Thyroid gland (tissue), 4 donors: ENCODE measurements around the gene EIF3K.

Experiments used
- POLR2A ChIP-seq, 2 donors: fragments of 450-650 bp; IDR thresholded peaks; one replicate each; pipeline ENCODE4 v1.6.1; 2017; ENCODE audit warnings: antibody characterized with exemption in 2 of 2, mild to moderate bottlenecking in 2 of 2, moderate library complexity in 1 of 2
- TF ChIP-seq, protein P1 (sequence below), 6 experiments: fragments of 200-600 bp in 3 of 6; fragments of 450-650 bp in 3 of 6; sonication (generic) in 3 of 6; IDR thresholded peaks; one replicate each; pipeline ENCODE4 v1.5.1; 2016 to 2019; ENCODE audit warnings: antibody characterized with exemption in 6 of 6, mild to moderate bottlenecking in 2 of 6, inconsistent platforms in 1 of 6, moderate library complexity in 1 of 6

GRCh38 chr19:38616265-38616664 is 2.7 kb upstream of the EIF3K start:
- TF ChIP-seq, protein P1, sequence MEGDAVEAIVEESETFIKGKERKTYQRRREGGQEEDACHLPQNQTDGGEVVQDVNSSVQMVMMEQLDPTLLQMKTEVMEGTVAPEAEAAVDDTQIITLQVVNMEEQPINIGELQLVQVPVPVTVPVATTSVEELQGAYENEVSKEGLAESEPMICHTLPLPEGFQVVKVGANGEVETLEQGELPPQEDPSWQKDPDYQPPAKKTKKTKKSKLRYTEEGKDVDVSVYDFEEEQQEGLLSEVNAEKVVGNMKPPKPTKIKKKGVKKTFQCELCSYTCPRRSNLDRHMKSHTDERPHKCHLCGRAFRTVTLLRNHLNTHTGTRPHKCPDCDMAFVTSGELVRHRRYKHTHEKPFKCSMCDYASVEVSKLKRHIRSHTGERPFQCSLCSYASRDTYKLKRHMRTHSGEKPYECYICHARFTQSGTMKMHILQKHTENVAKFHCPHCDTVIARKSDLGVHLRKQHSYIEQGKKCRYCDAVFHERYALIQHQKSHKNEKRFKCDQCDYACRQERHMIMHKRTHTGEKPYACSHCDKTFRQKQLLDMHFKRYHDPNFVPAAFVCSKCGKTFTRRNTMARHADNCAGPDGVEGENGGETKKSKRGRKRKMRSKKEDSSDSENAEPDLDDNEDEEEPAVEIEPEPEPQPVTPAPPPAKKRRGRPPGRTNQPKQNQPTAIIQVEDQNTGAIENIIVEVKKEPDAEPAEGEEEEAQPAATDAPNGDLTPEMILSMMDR (IDR thresholded peaks at IDR 0.05): no peak
- TF ChIP-seq POLR2A (IDR thresholded peaks at IDR 0.05): no peak
